ENCODE measurements around the gene CD52.
"Not testable (repeated sequence)": the region's sequence is repeated elsewhere in the genome, so short reads cannot be mapped to it uniquely, and the experiment has no call there.

The CD52 gene

DNA sequence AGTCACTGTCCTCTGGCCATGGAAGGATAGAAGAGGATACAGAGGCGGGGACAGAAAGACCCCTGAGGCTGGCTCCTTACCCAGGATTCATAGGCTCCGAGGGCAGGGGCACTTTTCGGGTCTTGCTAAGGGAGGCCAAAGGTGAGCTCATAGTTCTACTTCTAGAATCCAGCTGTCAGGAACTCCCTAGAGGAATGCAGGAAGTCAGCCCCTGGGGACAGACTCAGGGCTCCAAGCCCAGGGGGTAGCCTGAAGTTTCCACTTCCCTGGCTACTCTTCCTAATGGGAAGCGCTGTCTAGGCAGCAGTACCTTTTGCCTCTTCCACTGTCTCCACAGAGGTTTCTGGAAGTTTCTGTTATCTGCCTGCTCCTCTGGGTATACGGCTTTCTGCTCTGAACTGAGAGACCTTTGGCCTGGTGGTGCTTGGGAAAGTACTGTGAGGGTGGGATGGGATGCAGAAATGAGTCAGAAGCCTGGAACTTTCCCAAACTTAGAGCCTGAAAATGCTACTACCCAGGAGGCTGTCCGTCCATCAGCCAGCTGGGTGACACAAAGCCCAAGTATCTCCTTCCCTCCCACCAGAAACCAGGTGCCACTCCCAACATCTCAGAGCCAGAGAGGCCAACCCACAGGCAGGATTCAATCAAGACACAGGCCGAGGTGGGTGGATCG is 14.9 kb upstream of the CD52 start:
- no peak for DNase-seq

DNA sequence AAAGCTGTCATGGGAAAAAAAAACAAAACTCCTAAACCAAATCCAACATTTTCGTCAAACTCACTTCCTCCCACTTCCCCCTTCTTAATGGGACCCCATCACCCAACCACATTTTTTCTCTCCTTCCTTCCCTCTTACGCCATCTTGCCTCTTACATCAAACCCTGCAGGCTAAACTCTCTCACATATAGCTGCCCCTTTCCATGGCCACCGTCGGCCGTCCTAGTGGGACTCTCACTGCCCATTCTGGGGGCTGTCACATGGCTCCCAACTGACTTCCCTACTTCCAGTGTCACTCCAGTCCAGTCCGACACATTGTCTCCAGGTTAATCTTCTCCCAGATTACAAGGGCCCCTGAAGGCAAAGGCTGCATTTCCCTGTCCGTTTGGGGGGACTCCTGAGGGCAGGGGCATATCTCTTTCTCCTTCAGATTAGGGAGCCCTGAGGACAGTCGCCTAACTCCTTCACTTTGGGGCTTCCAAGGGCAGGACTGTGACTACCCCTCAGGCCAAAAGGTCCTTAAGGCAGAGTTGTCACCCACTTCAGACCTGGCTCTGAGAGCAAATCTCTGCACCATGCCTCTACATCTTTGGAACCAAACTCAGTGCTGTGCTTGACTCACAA is 12.0 kb upstream of the CD52 start:
- DNase-seq: no peak

DNA sequence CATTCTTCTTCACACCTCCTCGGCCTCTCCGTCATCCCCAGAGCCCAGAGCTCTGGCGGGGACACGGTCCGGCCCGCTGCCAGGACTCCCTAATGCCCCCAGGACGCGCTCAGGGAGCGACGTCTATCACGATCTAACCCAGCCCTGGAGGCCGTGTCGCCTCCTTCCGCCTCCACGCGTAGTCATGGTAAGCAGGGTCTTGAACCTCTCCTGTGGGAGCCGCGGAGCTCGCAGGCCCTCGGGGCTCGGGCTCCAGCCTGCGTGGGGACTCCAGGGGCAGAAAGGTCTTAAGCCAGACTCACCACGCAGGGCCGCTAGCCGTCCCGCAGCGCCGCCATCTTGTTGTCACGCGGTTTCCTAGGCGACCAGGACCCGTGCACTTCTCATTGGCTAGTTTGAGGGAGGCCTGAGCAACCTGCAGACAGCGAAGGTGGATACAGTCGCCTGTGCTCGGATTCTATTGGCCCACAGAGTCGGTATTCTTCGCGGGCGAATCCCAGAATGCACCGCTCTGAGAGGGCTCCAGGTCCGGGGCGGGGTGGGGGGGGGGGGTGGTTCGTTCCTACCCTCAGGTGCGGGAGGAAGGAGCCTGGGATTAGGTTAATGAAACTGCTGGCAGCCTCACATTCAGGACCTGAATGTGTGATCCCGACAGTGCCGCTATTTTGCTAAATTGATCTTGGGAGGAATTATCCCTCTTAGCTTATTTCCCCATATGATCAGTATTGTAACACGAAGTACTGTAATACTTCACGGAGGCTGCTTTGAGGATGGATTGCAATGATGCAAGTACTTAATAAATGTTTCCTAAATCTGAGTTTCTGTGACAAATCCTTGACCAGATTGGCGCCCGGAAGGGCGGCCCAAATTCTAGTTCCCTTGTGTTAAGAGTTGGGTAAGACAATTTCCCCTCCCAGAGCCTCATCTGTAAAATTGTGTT is 11.2 kb upstream of the CD52 start, which contains the start of gene UBXN11:
TSS of gene UBXN11 (minus strand) at position 347 of the 940 bp plus-strand sequence. CDS start 3,753 bp downstream, outside the sequence.
- DNase-seq: peak; percentile 92

DNA sequence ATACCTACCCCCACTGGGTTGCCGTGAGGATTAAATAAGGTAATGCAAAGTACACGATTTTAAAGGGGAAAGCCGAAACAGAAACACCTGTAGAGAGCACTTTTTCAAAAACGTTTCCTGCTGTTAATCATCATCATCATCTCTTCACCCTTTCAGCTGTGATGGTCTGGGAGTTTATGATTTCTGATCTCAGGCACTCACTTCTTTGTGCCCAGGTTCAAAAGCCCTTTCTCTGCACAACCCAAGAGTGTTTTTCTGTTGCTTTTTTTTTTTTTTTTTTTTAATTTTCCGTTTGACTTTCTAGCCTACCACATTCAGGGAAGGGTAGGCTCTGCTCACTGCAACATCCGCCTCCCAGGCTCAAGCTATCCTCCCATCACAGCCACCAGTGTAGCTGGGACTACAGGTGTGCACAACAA is 10.4 kb upstream of the CD52 start:
- peak; percentile 27 for DNase-seq

DNA sequence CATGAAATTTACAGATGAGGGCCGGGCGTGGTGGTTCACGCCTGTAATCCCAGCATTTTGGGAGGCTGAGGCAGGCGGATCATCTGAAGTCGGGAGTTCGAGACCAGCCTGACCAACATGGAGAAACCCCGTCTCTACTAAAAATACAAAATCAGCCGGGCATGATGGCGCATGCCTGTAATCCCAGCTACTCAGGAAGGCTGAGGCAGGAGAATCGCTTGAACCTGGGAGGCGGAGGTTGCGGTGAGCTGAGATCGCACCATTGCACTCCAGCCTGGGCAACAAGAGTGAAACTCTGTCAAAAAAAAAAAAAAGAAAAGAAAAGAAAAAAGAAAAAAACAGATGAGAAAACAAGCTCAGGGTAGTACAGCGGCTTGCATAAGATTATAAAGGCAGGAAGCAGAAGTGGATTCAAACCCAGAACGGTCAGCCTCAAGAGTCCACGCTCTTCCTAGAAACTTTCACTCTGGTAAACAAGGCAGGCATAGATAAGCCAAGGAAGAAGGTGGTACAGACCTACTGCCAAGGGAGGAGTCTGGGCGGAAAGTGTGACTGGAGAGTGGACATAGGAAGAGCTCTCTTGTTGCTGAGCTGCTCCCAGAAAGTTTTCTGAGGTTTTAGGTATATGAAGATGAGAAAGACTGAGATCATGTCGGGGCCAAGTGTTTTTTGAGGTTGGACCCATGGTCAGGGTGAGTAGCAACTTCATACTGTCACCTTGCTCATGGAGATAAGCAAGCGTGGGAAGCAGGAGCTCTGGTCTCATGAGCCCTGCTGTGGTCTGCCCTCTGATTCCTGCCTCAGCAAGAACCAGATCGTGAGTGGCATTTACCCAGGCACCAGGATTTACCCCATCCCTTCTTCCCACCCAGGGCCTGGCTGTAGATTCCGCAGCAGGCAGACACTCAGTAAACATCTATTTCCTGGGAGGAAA is 9.5 kb upstream of the CD52 start:
- not testable (repeated sequence) for DNase-seq

DNA sequence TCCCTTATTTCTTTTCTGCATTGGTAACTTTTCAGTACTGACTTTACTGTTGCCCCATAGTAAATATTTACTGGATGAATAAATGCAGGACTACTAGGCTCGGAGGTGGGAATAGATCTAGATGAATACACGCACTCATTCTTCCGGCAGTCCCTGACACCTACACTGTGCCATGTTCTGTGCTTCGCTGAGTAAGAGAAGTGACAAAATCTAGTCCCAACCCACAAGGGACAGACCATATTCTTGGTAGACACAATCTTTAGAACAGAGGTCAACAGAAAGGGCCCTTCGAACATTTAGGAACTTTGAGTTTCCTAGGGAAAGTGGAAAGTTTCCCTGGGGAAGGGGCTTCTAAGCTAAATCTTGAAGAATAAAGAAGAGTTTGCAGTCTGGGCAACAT is 3.3 kb upstream of the CD52 start:
- DNase-seq: no peak

DNA sequence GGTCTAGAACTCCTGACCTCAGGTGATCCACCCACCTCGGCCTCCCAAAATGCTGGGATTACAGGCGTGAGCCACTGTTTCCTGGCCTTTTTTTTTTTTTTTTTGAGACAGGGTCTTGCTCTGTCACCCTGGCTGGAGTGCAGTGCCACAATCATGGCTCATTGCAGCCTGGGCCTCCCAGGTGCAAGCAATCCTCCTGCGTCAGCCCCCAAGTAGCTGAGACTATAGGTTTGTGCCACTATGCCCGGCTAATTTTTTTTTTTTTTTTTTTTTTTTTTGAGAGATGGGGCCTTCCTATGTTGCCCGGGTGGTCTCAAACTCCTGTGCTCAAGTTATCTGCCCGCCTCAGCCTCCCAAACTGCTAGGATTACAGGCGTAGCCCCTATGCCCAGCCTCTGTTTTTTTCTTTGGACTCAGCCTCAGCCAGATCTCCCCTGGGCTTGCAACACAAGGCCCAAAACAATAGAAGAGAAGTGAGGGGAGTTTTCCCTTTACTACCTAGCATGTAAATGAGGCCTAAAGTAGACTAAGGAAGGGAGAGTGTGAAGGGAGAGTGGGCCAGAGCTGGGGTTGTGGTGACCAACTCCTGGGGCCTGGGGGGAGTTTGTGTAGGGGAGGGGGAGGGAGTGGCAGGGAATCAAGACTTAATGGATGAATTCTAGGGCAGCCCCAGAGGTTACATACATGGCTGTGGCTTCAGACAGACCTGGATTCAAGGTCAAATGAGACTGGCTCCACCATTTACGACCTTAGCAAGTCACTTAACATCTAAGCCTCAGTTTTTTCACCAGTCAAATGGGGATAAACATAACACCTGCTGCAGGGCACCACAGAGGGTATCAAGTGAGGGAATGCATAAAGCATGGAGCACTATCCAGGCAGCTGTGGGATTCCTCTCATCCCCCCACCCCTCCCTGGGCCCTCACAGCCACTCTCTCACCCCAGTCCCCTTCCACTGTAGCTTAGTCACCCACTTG is 1.6 kb upstream of the CD52 start:
- no peak for DNase-seq

DNA sequence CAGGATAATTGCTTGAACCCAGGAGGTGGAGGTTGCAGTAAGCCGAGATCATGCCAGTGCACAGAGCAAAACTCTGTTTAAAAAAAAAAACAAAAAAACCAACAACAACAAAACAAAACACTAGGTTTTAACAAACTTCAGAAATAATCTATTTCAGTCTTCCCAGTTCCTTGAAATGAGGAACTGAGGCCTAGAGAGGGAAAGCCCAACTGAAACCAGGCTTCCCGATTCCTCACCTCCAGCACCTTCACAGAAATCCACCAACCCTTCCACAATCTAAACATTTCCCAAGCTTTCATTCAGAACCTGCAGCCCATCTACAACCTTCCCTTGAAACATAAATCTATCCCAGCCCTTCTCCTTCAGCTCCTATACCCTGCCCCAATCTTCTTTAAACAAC is 612 bp upstream of the CD52 start:
- DNase-seq: no peak

DNA sequence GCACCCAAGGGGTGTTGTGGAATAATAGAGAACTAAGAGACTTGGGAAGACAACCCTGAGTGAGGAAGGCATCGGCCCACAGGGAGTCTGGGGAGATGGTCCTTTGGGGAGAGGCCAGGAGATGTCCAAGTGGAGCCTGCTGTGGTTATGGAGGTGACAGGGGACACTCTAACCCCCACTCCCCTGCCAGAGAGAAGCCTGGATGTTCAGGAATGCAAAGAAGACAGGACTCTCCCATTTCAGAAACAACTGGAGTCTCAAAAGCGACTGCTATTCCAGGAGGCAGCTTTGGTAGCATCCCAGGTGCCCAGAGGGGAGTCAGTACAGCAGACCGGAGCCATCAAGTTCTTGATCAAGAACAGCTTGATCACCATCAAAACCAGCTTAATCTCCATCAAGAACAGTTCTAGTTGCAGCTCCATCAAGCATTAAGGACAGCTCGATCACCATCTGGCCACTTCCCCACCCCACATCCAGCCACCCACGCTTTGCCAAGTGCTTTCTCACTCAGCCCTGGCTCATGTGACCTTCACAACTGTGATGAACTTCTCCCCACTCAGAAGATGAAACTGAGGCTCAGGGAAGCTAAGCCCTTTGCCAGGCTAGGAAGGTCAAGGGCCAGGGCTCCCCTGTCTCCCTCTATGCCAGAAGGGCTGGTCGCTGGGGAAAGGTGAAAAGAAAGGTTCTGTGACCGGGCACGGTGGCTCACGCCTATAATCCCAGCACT is 743 bp downstream of the CD52 start:
- no peak for DNase-seq

DNA sequence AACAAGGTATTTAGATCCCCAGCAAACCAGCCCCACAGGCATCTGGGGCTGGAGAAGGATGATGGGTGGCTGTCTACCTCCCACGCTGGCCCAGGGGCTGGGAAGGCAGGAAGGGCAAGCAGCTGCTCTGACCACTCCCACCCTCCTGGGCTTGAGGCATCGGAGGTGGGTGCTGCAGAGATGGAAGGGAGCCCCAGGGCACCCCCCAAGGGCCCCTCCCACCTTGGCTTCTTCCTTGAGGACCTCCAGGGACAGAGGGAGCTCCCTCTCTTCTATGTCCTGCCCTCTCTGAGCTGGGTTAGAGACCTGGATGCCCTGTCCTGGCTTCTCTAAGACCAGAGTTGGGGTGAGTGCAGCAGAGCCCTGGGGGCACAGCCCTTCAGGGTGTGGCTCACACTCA is 3.1 kb downstream of the CD52 start:
- DNase-seq: no peak

DNA sequence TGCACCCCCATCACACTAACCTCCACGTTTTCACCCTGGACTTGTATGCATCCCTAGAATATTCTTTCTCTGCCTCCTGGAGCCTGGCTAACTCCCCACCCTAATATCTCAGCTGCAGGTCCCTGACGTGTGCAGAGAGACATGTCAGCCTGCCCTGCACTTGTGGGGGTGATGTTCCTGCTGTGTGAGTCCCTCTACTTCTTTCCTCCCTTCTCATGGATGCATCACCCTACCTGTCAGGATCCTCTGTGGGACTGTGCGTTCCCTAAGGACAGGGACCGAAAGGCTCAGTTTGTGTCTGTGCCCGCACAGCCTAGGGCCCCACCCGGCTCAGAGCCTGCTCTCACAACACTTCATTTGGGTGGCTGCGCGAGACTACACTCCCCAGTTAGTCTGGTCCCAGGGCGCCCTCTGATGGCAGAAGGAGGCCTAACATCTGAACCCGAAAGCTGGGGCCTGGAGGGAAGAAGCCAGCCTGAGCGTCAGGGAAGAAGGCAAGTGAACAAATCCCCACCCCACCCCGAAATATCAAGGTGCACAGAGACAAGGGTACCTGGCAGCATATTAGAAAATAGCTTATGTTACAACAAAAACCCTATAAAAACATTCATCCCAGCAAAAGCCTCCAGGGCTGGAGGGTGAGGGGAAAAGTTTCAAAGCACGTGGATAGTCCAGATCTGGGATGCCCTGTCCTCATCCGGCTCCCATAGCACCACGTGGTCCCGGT is 3.7 kb downstream of the CD52 start:
- peak; percentile 31 for DNase-seq

DNA sequence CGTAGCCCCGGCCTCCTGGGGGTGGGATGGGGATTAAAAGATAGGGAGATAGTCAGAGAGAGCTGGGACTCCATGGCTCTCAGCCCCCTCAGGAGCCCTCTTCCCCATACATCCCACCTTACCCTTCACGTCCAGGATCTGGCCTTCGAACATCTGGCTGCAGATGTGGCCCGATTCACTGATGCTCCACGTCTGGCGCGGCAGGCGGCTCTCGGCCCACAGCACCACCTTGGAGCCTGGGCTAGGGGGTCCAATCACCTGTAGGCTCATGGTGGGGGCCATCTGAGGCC is 4.2 kb downstream of the CD52 start:
- DNase-seq: no peak

DNA sequence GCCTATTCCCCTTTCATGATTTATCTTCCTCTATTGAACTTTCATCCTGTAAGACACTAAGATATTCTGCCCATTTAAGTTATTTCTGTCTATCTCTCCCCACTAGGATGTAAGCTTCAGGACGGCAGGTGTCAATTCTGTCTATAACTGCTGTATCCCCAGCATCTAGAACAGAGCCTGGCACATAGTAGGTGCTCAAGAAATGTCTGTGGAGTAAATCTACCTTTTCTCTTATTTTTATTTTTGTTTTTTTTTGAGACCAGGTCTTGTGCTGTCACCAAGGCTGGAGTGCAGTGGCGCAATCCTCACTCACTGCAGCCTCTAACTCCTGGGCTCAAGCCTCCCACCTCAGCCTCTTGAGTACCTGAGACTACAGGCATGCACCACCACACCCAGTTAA is 5.6 kb downstream of the CD52 start:
- no peak for DNase-seq

DNA sequence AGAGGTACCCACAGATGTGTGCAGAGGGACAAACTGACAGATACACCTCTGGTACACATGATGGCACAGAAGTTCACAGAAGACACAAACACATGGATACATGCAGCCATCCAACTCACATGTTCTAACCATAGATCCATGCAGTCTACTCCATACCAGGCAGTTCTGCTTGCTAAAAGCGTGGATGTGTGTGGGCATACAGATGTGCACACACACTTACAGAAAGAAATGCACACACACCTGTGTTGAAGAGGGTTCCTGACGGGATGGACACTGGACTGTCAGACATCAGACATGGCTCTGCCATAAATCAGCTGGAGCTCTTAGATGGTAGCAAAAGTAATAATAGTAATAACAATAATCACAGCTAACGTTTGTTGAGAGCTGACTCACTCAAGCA is 6.8 kb downstream of the CD52 start:
- no peak for DNase-seq

DNA sequence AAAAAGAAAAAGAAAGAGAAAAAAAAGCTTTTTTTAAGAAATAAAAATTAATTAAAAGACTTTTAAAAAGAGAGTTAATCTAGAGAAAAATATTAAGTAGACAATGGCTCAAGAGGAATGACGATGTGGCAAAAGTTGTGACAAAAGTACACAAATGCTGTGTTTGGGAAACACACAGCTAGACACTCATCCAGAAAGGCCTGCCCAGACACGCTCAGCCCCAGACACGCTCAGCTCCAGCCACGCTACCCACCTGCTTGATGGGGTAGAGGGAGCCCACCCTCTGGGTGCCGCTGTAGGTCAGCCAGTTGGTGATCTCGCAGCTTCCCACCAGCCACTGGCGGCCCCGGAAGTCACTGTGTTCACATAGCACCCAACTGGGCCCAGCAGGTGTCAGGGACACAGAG is 10.2 kb downstream of the CD52 start:
- DNase-seq: peak; percentile 84

DNA sequence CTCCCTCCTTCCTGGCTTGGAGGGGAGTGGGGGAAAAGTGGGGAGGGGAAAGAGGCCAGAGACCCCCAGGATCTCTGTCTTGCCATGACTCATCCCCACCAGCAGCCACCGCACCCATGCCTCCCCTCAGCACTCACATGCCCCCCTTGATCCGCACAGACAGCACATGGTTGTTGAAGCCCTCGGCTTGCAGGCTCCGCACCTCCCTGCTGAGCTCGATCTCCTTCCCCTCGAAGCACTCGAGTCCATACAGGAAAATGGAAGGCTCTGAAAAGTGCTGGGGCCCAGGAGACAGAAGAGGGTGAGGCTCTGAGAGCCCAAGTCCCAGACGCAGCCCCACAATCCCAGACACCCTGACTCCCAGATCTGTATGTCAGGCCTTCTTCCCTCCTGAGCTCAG is 10.8 kb downstream of the CD52 start:
- DNase-seq: no peak

DNA sequence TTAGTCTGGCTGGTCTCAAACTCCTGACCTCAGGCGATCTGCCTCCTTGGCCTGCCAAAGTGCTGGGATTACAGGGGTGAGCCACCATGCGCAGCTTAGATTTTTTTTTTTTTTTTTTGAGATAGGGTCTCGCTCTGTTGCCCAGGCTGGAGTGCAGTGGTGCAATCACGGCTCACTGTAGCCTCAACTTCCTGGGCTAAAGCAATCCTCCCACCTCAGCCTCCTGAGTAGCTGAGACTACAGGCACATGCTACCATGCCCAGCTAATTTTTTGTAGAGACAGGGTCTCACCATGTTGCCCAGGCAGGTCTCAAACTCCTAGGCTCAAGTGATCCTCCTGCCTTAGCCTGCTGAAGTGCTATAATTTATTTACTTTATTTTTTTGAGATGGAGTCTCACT is 11.6 kb downstream of the CD52 start:
- DNase-seq: not testable (repeated sequence)

DNA sequence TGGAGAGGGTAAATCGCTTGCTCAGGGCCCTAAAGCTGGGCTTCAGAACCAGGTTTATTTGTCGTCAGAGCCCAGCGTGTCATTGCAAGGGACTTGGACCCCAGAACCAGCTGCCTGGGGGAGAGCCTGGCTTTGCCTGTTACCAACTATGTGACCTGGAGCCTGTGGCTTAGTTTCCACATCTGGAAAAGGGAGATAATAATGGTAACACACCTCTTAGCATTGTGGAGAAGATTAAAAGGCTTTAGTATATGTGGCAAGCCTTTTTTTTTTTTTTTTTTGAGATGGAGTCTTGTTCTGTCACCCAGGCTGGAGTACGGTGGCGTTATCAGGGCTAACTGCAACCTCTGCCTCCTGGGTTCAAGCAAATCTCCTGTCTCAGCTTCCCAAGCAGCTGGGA is 12.5 kb downstream of the CD52 start:
- no peak for DNase-seq

DNA sequence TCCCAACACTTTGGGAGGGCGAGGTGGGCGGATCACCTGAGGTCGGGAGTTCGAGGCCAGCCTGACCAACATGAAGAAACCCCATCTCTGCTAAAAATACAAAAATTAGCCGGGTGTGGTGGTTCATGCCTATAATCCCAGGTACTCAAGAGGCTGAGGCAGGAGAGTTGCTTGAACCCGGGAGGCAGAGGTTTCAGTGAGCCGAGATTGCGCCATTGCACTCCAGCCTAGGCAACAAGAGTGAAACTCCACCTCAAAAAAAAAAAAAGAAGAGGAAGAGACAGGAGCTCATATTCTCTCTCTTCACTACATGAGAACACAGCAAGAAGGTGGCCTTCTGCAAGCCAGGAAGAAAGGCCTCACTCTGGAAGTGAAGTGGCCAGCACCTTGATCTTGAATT is 15.6 kb downstream of the CD52 start:
- DNase-seq: not testable (repeated sequence)

All from NCI-H146 (cell line).